Activated CD8-positive, alpha-beta memory T cell treated with anti-CD3 and anti-CD28 coated beads for 1 hour (primary cell): ENCODE results near the gene ZBTB42.
"Not testable (repeated sequence)": the region's sequence is repeated elsewhere in the genome, so short reads cannot be mapped to it uniquely, and the experiment has no call there.

Experiments used
- DNase-seq, 2 donors: peaks; one replicate each; pipeline ENCODE4 v3.0.0-alpha.2; 2020; ENCODE audit warnings: low read depth in 1 of 2; ENCODE audit errors: extremely low read depth in 1 of 2

Gene ZBTB42

DNA sequence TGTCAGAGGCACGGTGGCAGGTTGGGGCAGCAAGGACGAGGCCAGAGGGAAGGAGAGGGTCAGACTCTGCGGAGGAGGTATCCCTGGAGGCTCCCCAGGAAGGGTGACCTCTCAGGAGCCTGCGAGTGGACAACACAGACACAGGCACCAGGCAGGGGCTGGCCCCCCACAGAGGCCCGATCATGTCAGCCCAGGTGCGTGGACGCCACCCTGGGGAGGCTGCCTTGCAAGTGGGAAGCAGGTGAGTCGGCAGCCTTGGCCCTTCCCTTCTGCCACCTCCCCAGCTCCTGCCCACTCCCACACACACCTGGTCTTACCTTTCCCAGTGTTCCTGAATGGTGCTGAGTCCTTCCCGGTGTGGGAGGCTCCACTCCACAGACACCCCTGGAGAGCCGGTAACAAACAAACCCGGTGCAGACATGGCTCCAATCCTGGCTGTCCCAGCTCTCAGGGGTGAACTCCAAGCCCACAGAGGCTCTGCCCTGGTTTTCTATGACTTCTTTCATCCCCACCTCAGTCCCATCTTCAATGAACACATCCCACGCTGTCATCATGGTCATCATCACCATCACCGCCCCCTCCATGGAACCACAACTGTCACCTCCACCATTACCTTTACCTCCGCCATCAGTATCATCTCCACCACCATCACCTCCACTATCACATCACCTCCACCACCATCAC, 5.2 kb downstream of the ZBTB42 start:
- DNase-seq, result no peak

GRCh38 chr14:104806625-104807465, 5.9 kb downstream of the ZBTB42 start:
- no peak for DNase-seq

- no peak for DNase-seq
Measured at GRCh38 chr14:104808456-104808855, 7.6 kb downstream of the ZBTB42 start.

- DNase-seq, result no peak
Measured at GRCh38 chr14:104810316-104810715, 9.4 kb downstream of the ZBTB42 start.

GRCh38 chr14:104813286-104813685, 12.4 kb downstream of the ZBTB42 start:
- no peak for DNase-seq

GRCh38 chr14:104814701-104815100, 13.8 kb downstream of the ZBTB42 start:
- DNase-seq, result not testable (repeated sequence)

DNA sequence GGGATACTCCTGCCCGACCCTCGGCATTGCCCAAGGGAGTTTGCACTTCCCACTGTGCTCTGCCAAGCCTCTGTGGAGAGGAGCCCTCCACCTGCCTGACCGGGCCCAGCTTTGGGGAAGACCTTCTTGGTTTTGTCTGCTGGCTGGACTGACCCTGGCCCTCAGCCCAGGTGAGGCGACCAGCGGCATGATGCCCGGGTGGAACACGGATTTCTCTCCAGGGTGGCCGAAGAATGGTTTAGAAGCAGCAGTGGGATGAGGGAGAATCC, 15.6 kb downstream of the ZBTB42 start:
- no peak for DNase-seq

- DNase-seq, result no peak
Measured at GRCh38 chr14:104817930-104818713, 17.2 kb downstream of the ZBTB42 start.

- no peak for DNase-seq
Measured at GRCh38 chr14:104818714-104819161, 17.8 kb downstream of the ZBTB42 start.

DNA sequence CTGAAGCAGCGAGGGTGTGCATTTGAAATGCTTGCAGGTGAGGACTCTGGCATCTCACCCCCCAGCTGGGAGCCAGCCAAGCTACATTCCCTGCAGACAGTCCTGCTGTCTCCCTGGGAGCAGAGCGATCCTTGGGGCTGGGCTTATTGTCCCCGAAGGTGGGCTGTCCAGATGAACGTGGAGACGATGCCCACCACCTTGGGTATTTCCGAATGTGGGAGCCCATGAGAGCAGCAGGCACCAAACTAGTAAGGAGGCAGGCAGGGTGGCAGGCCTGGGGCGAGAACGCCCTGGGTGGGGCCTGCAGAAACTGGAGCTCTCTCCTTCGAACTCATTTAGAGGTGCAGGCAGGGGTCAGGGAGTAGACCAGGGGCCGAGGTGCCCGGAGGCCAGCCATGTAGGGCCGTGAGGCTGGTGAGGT, 18.5 kb downstream of the ZBTB42 start:
- DNase-seq, result no peak

- no peak for DNase-seq
Measured at GRCh38 chr14:104820669-104821228, 19.8 kb downstream of the ZBTB42 start.

DNA sequence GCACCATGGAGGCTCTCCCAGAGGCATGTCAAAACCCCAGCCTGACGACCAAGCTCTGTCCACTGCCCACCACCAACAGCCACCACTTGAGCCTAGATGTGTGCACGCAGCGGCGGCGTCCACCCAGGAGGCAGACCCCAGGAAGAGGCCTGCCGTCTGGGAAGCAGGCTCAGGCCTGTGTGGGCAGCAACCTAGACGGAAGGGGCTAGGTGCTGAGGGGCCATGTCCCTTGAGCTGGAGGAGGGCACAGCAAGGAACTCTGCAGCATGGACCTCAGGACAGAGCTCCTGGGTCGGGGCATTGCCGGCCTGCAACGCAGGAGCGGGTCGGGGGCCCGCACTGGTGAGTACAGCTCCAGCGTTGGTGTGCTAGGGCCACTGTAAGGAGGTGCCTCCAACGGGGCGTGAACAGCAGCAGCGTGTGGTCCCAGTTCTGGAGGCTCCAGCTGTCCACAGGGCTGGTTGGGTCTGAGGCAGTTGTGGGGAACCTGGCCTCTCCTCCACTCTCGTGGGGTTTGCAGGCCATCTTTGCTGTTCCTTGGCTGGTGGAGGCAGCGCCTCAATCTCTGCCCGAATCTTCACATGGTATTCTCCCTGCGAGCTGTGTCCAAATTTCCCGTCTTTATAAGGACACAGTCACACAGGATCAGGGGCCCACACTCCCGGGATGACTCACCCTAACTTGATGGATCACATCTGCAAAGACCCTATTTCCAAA, 20.5 kb downstream of the ZBTB42 start:
- no peak for DNase-seq

GRCh38 chr14:104821971-104822608, 21.2 kb downstream of the ZBTB42 start:
- no peak for DNase-seq

- no peak for DNase-seq
Measured at GRCh38 chr14:104822821-104823615, 22.1 kb downstream of the ZBTB42 start.

- DNase-seq, result no peak
Measured at GRCh38 chr14:104824353-104824997, 23.6 kb downstream of the ZBTB42 start.

DNA sequence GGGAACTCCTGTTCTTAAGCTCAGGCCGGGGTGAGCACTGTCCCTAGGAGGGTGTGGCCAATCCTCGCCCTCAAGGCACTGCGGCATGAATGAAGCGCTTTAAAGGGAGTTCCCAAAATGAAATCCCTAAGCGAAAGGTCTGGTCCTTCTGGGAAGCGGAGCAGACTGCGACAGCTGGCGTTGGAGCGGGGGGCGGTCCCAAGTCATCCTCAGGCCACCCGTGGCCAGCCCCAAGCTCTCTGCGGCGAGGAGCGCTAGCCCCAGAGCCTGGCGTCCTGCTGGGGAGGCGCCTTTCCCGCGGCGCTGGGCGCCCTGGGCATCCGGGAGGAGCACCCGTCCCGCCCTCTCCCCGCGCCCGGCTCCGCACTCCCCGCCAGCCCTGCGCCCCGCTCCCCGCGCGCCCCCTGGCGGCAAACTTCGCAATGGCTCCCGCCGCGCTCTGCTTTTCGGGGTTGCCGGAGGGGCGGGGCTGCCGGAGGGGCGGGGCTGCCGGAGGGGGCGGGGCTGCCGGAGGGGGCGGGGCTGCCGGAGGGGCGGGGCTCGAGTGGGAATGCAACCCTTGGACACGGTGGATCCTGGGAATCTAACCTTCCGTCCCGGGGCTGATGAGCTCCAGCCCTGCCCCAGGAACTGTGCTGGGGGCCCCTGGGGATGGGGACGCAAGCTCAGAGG, 25.4 kb downstream of the ZBTB42 start:
- peak; percentile 80 to 98 for DNase-seq

GRCh38 chr14:104826861-104827176, 25.9 kb downstream of the ZBTB42 start:
- DNase-seq, result no peak
